GM19397 (cell line): ENCODE measurements around the gene PHACTR1.

Experiments
- ATAC-seq: cut with Tn5 transposase; IDR thresholded peaks from one replicate; pipeline ENCODE4 v1.9.1; 2021; ENCODE audit warnings: mild to moderate bottlenecking, moderate library complexity; ENCODE audit not compliant: unreplicated experiment

PHACTR1 gene

GRCh38 chr6:13175759-13176158 is 459.2 kb downstream of the PHACTR1 start:
- no peak for ATAC-seq

DNA sequence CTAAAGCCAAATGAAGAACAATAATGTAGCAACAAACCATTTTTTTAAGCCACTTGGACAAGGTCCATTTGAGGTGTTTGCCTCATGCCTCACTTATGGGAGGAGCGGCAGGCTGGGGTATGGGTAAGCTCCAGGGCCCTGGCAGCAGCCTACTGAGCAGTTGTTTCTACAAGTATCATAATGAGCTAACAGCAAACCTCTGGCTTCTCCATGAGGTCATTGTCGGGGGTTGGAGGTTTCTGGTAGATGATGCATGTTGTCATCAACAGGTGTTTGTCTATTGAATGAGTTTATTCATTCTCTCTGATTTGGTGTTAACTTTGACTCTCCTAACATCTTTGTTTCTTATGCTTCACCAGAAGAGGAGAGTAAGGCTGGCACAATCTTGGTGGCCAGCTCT is 461.1 kb downstream of the PHACTR1 start:
- no peak for ATAC-seq

DNA sequence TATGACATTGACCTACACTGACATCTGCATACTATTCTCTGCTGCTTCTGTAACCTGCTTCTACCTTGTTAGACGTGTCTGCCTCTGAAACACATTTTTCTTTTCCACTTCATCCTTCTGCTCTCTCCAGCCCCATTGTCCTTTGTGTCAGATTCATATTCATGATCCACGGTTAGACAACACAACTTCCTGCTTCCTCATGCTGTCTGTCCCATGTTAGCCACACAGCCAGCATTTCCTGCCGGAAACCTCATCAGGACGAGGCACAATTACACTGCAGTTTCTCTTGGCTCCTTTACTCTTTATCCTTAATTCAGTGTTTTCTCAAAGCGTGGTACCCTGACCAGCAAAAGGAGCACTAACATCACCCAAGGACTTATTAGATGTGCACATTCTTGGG is 461.5 kb downstream of the PHACTR1 start:
- ATAC-seq, result no peak

GRCh38 chr6:13180538-13180937 is 464.0 kb downstream of the PHACTR1 start:
- ATAC-seq, result no peak

DNA sequence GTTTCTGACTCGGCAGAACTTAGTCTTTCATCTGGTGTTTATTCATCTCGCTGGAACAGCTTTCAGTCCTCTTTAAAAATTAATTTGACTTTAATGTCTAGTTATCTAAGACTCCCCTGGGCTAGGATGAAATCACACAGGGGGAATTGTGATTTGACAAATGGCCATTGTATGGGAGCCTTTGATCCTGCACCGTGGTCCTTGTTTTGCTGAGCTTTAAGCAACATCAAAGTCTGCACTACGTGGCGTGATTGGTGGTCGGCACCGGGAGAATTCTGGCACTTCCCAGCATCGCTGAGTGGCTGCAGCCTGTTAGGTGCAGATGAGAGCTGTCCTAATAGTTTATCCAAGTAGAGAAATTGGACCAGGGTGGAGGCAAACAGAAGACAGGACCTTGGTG is 464.8 kb downstream of the PHACTR1 start:
- no peak for ATAC-seq

GRCh38 chr6:13183415-13184088 is 467.0 kb downstream of the PHACTR1 start:
- no peak for ATAC-seq

GRCh38 chr6:13184089-13184468 is 467.5 kb downstream of the PHACTR1 start:
- ATAC-seq, result no peak

GRCh38 chr6:13184547-13184946 is 468.0 kb downstream of the PHACTR1 start:
- no peak for ATAC-seq

DNA sequence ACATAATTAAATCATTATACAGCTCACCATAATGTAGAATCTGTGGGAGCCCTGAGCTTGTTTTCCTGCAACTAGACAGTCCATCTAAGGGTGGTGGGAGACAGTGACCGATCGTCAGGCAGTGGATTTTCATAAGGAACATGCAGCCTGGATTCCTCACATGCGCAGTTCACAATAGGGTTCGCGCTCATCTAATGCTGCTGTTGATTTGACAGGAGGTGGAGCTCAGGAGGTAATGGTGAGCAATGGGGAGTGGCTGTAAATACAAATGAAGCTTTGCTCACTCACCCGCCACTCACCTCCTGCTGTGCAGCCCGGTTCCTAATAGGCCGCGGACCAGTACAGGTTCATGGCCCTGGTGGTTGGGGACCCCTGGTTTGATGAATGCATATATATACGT is 470.3 kb downstream of the PHACTR1 start:
- no peak for ATAC-seq

DNA sequence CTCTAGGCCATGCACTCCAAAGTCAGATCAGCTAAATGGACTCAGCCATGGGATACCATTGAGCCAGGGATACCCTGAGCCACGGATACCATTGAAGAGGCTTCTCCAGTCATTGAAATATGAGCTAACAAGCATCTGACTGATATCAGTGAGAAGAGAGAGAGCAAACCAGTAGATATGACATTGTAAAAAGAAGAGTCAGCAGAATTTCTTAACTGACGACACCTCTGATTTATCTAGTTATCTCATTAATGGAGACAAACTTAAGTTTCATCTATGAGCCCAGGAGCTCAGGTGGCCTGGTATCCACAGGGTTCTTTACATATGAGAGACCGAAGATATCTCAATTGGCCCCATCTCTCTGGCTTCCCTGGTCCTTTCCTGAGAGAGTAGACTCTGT is 471.1 kb downstream of the PHACTR1 start:
- no peak for ATAC-seq

DNA sequence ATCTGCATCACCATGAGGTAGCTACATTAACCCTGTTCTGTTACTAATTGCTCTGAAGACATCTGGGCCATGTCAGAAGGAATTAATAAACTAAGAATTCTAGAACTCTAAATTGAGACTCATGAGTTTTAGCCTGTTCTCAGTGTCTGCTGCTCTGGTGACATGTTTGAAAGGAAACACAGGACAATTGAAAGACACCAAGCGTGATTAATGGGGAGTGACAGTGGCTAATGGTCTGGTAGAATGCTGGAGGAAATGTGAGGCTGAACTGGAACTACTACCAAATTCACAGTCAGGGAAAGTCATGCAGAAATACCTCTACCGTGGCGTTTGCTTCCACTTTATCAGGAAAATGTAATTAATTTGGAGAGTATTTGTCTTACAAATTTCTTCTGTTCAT is 471.7 kb downstream of the PHACTR1 start:
- ATAC-seq, result no peak

GRCh38 chr6:13189710-13190109 is 473.1 kb downstream of the PHACTR1 start:
- ATAC-seq, result no peak

DNA sequence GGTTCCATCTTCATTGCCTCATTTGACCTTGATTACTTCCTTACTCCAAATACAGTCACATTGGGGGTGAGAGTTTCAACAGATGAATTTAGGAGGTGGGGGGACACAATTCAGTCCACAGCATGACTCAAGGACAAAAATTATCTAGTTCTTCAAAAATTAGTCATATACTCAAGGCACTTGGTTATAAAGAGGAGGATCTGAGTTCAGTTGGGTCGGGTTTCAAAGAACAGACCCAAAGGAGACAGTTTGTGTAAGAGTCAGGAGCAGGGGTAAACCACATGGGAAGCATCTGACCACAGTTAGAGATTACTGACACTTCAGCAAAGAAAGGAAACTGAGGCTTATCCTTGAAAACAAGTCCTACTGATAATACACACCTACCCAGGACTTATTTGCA is 473.8 kb downstream of the PHACTR1 start:
- no peak for ATAC-seq

DNA sequence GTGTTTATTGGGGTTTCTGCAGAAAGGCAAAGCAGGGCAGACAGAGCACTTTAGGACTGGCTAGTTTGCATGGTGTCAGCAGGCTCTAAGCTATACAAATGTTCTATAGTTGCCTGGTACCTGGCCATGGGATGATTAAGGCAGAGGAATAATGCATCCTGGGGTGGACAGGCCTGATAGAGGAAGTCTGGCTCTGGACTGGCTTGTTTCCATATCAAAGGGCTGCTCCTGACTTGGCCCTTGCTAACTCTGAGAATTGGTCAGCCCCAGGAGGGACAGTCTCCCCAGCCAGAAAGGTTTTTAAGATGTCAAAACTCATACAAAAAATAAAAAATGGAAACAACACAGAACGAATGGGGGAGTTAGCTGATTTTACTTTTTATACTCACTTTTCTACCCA is 474.9 kb downstream of the PHACTR1 start:
- no peak for ATAC-seq

- no peak for ATAC-seq
Observed at GRCh38 chr6:13194852-13195251, 478.3 kb downstream of the PHACTR1 start.

DNA sequence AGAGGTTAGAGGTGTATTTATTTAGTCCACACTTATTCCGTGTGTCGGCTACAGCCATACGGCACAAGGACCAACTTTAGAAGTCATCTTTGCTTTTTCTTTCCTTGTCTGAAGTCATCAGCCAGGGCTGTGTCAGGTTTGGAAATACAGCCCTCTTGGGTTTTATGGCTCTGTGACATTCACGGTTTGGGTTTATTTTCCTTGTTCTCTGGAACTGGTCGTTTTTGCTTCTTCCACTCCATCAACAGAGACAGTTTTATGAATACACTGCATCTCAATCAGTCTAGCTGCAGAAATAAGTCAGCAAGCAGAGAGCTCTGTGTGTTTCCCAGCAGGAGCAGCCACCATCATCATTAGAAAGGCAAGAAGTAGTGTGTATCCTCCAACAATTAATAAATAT is 479.2 kb downstream of the PHACTR1 start:
- ATAC-seq, result no peak

- no peak for ATAC-seq
Observed at GRCh38 chr6:13198168-13198567, 481.6 kb downstream of the PHACTR1 start.

DNA sequence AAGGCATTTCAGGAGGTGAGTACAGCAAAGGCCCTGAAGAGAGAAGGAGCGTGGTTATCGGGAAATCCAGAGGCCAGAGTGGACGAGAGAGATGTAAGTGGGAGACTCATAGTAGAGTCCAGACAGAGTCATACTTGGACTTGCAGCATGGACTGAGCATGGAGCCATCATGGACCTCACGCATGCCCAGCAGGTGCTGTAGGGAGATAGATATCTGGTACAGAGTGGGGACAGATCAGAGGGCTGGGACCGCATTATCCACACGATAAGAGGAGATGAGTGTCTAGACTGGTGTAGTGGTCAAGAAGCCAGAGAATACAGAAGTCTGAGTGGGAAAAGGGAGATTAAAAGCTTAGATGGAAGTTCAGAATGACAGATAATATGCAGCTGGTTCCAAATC is 484.8 kb downstream of the PHACTR1 start:
- no peak for ATAC-seq

GRCh38 chr6:13203145-13203544 is 486.6 kb downstream of the PHACTR1 start:
- no peak for ATAC-seq

DNA sequence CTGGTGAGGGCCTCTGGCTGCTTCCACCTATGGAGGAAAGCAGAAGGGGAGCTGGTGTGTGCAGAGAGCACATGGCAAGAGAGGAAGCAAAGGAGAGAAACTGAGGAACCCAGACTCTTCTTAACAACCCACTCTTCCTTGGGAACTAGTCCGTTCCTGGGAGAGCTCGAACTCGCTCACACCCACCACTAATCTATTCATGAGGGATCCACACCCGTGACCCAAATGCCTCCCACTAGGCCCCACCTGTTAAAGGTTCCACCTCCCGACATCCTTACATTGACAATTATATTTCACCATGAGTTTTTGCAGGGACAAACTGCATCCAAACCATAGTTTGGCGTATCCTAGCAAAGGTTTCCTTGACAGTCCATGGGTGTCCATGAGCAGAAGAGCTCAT is 488.5 kb downstream of the PHACTR1 start:
- ATAC-seq, result no peak

DNA sequence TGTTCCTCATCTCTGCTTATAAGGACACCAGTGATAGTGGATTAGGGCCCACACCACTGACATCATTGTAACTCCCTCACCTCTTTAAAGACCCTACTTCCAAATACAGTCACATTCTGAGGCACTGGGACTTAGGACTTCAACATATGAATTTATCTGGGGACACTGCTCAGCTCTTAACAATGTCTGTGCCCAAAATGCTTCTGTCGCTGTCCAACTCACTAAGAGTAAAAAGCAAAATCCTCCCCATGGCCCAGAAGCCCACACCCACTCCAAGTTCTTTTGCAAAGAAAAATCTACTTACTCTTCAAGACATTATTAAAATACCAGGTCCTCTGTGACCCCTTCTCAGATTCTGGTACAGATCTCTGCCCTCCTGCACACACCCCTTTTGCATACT is 495.5 kb downstream of the PHACTR1 start:
- no peak for ATAC-seq

DNA sequence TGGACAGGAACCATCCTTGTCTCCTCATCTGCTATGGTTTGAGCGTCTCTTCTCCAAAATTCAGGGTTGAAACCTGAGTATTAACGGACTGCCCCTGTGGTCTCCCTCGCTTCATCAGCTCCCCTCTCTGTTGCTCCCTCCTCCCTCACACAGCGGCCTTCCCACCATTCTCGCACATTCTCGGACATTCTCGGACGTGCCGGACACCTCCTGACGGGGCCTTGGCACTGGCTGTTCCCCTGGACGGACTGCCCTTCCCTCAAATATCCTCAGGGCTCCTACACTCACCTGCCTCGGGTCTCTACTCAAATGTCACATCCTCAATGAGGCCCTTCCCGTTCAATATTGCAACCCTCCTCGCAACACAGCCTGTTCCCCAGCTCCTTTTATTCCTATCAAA is 496.0 kb downstream of the PHACTR1 start:
- ATAC-seq, result no peak

- ATAC-seq, result no peak
Observed at GRCh38 chr6:13215390-13215789, 498.8 kb downstream of the PHACTR1 start.
